ENCODE results near the gene COL21A1.

COL21A1 gene

DNA sequence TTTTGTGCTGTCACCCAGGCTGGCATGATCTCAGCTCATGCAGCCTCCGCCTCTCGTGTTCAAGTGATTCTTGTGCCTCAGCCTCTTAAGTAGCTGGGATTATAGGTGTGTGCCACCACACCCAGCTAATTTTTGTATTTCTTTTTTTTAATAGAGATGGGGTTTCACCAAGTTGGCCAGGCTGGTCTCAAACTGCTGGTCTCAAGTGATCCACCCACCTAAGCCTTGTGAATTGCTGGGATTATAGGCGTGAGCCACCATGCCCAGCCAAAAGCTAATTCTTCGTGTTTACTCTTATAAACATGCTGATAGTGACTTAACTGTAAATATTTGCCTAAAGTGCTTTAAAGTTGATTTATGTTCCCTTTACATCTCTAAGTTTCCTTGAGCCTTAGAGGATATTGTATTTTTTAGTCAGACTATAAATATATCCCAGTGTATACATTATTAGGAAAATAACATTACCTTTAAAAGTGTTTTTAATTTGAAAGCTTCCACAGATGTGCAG, 91.7 kb downstream of the COL21A1 start:
- no peak for DNase-seq (ENCODE audit: low spot score)
- H3K14ac ChIP-seq (ENCODE audit: low read length), result no peak overlapping the region
- no peak overlapping the region for H3K9ac ChIP-seq (ENCODE audit: low read depth, low read length, poor library complexity)
- no peak overlapping the region for H4K91ac ChIP-seq (ENCODE audit: low read depth, low read length, poor library complexity)
- no peak overlapping the region for H4K8ac ChIP-seq (ENCODE audit: low read depth, low read length)
- no peak overlapping the region for H3K4me2 ChIP-seq (ENCODE audit: insufficient read depth, low read length, poor library complexity, severe bottlenecking)
- H2BK120ac ChIP-seq (ENCODE audit: low read depth, low read length), result no peak overlapping the region
- no peak overlapping the region for H2BK5ac ChIP-seq (ENCODE audit: low read length)
- no peak overlapping the region for H3K23ac ChIP-seq (ENCODE audit: low read depth, low read length, poor library complexity)
- no peak overlapping the region for H2BK12ac ChIP-seq (ENCODE audit: low read length)
- H2AFZ ChIP-seq (ENCODE audit: low read length), result no peak overlapping the region
- H2AK5ac ChIP-seq (ENCODE audit: low read depth, low read length), result no peak overlapping the region
- H3K27me3 ChIP-seq (ENCODE audit: control insufficient read depth in 3 of 3, insufficient read depth in 3 of 3, low read depth in 1 of 3, low read length in 3 of 3), result no peaks in the 10 kb centered on the region
- H3K79me1 ChIP-seq (ENCODE audit: low read depth, low read length), result no peaks in the 10 kb centered on the region
- no peak overlapping the region for H3K4ac ChIP-seq (ENCODE audit: low read length)
- H3K36me3 ChIP-seq (replicated peaks in 1 of 2; ENCODE audit: control insufficient read depth in 2 of 2, insufficient read depth in 2 of 2, low read length in 2 of 2), result no peaks in the 10 kb centered on the region
- H3K27ac ChIP-seq (replicated peaks; ENCODE audit: low read length), result no peak overlapping the region
- WGBS, 2 donors (ENCODE audit: extremely low coverage in 2 of 2, insufficient read length in 2 of 2, insufficient replicate concordance in 1 of 2), result no CpG with 5 or more reads among the region's 4 CpGs
- no peak overlapping the region for H2BK15ac ChIP-seq (ENCODE audit: low read length)
- no peaks in the 10 kb centered on the region for H3K9me3 ChIP-seq (replicated peaks in 1 of 2; ENCODE audit: control insufficient read depth in 2 of 2, insufficient read depth in 1 of 2, low read depth in 1 of 2, low read length in 2 of 2)
- no peak overlapping the region for H3K4me3 ChIP-seq (ENCODE audit: low read length in 2 of 2)
- H3K18ac ChIP-seq (ENCODE audit: low read length), result no peak overlapping the region
- H3K4me1 ChIP-seq (ENCODE audit: control insufficient read depth in 2 of 2, insufficient read depth in 1 of 2, low read depth in 1 of 2, low read length in 2 of 2), result no peaks in the 10 kb centered on the region

DNA sequence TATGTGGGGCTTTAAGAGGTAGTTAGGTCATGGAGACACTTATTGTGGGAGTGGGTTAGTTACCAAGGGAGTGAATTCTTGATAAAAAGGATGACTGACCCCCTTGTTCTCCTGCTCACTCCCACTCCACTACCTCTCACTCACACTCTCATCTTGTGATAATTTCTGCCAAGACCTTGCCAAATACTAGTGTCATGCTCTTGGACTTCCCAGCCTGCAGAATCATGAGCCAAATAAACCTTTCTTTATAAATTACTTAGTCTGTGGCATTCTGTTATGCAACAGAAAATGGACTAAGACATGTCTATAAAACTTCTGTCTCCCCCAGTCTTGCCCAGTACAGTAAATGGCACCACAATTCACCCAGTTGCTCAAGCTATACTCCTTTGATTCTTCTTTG, 93.3 kb downstream of the COL21A1 start:
- Histone ChIP-seq H2AFZ (ENCODE audit: low read length) (no peak overlapping the region), H2AK5ac (ENCODE audit: low read depth, low read length) (no peak overlapping the region), H3K27ac (replicated peaks; ENCODE audit: low read length) (no peak overlapping the region)

DNA sequence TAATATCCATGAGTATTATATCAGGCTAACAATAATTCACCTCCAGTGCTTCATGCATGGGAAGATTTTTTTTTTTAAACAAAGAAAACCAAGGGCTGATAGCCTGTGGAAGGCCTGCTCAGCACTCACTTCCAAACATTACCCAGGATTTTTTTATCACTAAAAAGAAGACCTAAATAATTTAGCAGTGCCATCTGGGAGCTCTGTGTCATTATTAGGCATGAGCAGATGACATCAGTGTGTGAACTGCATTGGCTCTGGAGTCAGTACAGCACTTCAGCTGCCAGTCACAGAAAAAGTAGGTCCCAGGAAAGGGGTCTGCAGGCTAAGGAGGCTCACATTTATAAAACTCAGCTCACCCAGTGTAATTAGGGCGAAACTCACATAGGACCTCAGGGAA, 94.8 kb downstream of the COL21A1 start:
- H3K4me3 ChIP-seq (ENCODE audit: low read length in 2 of 2), result no peak overlapping the region
- H3K23ac ChIP-seq (ENCODE audit: low read depth, low read length, poor library complexity), result no peak overlapping the region
- no peak overlapping the region for H3K18ac ChIP-seq (ENCODE audit: low read length)
- no peak overlapping the region for H3K4me2 ChIP-seq (ENCODE audit: insufficient read depth, low read length, poor library complexity, severe bottlenecking)
- H3K9me3 ChIP-seq (replicated peaks in 1 of 2; ENCODE audit: control insufficient read depth in 2 of 2, insufficient read depth in 1 of 2, low read depth in 1 of 2, low read length in 2 of 2), result no peaks in the 10 kb centered on the region
- H4K8ac ChIP-seq (ENCODE audit: low read depth, low read length), result no peak overlapping the region
- no CpG with 5 or more reads among the region's 1 CpG for WGBS, 2 donors (ENCODE audit: extremely low coverage in 2 of 2, insufficient read length in 2 of 2, insufficient replicate concordance in 1 of 2)
- no peak for DNase-seq (ENCODE audit: low spot score)
- H3K27me3 ChIP-seq (ENCODE audit: control insufficient read depth in 3 of 3, insufficient read depth in 3 of 3, low read depth in 1 of 3, low read length in 3 of 3), result no peaks in the 10 kb centered on the region
- no peak overlapping the region for H3K27ac ChIP-seq (replicated peaks; ENCODE audit: low read length)
- no peak overlapping the region for H2BK12ac ChIP-seq (ENCODE audit: low read length)
- no peak overlapping the region for H3K14ac ChIP-seq (ENCODE audit: low read length)
- no peak overlapping the region for H2BK5ac ChIP-seq (ENCODE audit: low read length)
- H4K91ac ChIP-seq (ENCODE audit: low read depth, low read length, poor library complexity), result no peak overlapping the region
- no peak overlapping the region for H3K4ac ChIP-seq (ENCODE audit: low read length)
- H3K4me1 ChIP-seq (ENCODE audit: control insufficient read depth in 2 of 2, insufficient read depth in 1 of 2, low read depth in 1 of 2, low read length in 2 of 2), result no peaks in the 10 kb centered on the region
- no peak overlapping the region for H3K9ac ChIP-seq (ENCODE audit: low read depth, low read length, poor library complexity)
- no peak overlapping the region for H2BK120ac ChIP-seq (ENCODE audit: low read depth, low read length)
- no peaks in the 10 kb centered on the region for H3K79me1 ChIP-seq (ENCODE audit: low read depth, low read length)
- H2AK5ac ChIP-seq (ENCODE audit: low read depth, low read length), result no peak overlapping the region
- H2AFZ ChIP-seq (ENCODE audit: low read length), result no peak overlapping the region
- H3K36me3 ChIP-seq (replicated peaks in 1 of 2; ENCODE audit: control insufficient read depth in 2 of 2, insufficient read depth in 2 of 2, low read length in 2 of 2), result no peaks in the 10 kb centered on the region
- no peak overlapping the region for H2BK15ac ChIP-seq (ENCODE audit: low read length)

More for the DNA sequence above, 93.3 kb downstream of the COL21A1 start:
- Histone ChIP-seq H3K4me2 (ENCODE audit: insufficient read depth, low read length, poor library complexity, severe bottlenecking) (no peak overlapping the region), H3K27me3 (ENCODE audit: control insufficient read depth in 3 of 3, insufficient read depth in 3 of 3, low read depth in 1 of 3, low read length in 3 of 3) (no peaks in the 10 kb centered on the region), H3K36me3 (replicated peaks in 1 of 2; ENCODE audit: control insufficient read depth in 2 of 2, insufficient read depth in 2 of 2, low read length in 2 of 2) (no peaks in the 10 kb centered on the region), H2BK15ac (ENCODE audit: low read length) (no peak overlapping the region), H3K79me1 (ENCODE audit: low read depth, low read length) (no peaks in the 10 kb centered on the region), H4K8ac (ENCODE audit: low read depth, low read length) (no peak overlapping the region), H3K4me3 (ENCODE audit: low read length in 2 of 2) (no peak overlapping the region), H3K4ac (ENCODE audit: low read length) (no peak overlapping the region), H2BK12ac (ENCODE audit: low read length) (no peak overlapping the region), H3K4me1 (ENCODE audit: control insufficient read depth in 2 of 2, insufficient read depth in 1 of 2, low read depth in 1 of 2, low read length in 2 of 2) (no peaks in the 10 kb centered on the region), H3K9ac (ENCODE audit: low read depth, low read length, poor library complexity) (no peak overlapping the region), H2BK120ac (ENCODE audit: low read depth, low read length) (no peak overlapping the region), H3K14ac (ENCODE audit: low read length) (no peak overlapping the region), H2BK5ac (ENCODE audit: low read length) (no peak overlapping the region), H3K9me3 (replicated peaks in 1 of 2; ENCODE audit: control insufficient read depth in 2 of 2, insufficient read depth in 1 of 2, low read depth in 1 of 2, low read length in 2 of 2) (no peaks in the 10 kb centered on the region), H3K18ac (ENCODE audit: low read length) (no peak overlapping the region), H3K23ac (ENCODE audit: low read depth, low read length, poor library complexity) (no peak overlapping the region), H4K91ac (ENCODE audit: low read depth, low read length, poor library complexity) (no peak overlapping the region)
- DNase-seq (ENCODE audit: low spot score), result no peak

DNA sequence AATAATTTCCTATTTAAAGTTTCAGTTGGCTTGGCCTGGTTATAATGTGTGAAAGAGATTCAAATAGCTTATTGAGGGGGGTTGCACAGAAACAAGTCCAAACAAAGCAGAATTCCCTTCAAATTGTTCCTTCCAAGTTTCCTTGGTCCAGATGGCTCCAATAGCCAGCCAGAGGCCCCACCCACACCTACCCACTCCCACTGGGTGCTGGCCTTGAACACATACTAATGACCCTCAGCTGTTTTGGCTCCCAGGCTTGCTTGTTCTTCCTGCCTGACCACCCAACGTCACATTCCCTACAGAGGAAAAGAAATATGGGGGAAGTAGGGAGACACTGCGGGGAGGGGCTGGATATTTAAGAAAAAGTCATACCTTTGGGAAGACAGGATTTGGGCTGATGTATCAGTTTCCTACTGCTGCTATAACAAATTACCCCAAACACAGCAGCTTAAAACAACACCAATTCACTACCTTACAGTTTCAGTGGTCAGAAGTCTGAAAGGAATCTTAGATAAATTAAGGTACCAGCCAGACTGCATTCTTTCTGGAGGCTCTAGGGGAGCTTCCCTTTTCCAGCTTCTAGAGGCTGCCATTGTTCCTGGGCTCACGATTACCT, 95.7 kb downstream of the COL21A1 start:
- Histone ChIP-seq H2BK120ac (ENCODE audit: low read depth, low read length) (no peak overlapping the region), H3K36me3 (replicated peaks in 1 of 2; ENCODE audit: control insufficient read depth in 2 of 2, insufficient read depth in 2 of 2, low read length in 2 of 2) (no peaks in the 10 kb centered on the region), H3K9me3 (replicated peaks in 1 of 2; ENCODE audit: control insufficient read depth in 2 of 2, insufficient read depth in 1 of 2, low read depth in 1 of 2, low read length in 2 of 2) (no peaks in the 10 kb centered on the region), H2AK5ac (ENCODE audit: low read depth, low read length) (no peak overlapping the region), H3K23ac (ENCODE audit: low read depth, low read length, poor library complexity) (no peak overlapping the region), H2BK15ac (ENCODE audit: low read length) (no peak overlapping the region), H2BK12ac (ENCODE audit: low read length) (no peak overlapping the region), H2BK5ac (ENCODE audit: low read length) (no peak overlapping the region), H3K4me1 (ENCODE audit: control insufficient read depth in 2 of 2, insufficient read depth in 1 of 2, low read depth in 1 of 2, low read length in 2 of 2) (no peaks in the 10 kb centered on the region), H3K9ac (ENCODE audit: low read depth, low read length, poor library complexity) (no peak overlapping the region), H3K4me2 (ENCODE audit: insufficient read depth, low read length, poor library complexity, severe bottlenecking) (no peak overlapping the region), H3K27ac (replicated peaks; ENCODE audit: low read length) (no peak overlapping the region), H3K18ac (ENCODE audit: low read length) (no peak overlapping the region), H4K91ac (ENCODE audit: low read depth, low read length, poor library complexity) (no peak overlapping the region), H3K4me3 (ENCODE audit: low read length in 2 of 2) (no peak overlapping the region), H3K27me3 (ENCODE audit: control insufficient read depth in 3 of 3, insufficient read depth in 3 of 3, low read depth in 1 of 3, low read length in 3 of 3) (no peaks in the 10 kb centered on the region), H3K79me1 (ENCODE audit: low read depth, low read length) (no peaks in the 10 kb centered on the region), H2AFZ (ENCODE audit: low read length) (no peak overlapping the region), H3K14ac (ENCODE audit: low read length) (no peak overlapping the region), H3K4ac (ENCODE audit: low read length) (no peak overlapping the region), H4K8ac (ENCODE audit: low read depth, low read length) (no peak overlapping the region)
- WGBS, 2 donors (ENCODE audit: extremely low coverage in 2 of 2, insufficient read length in 2 of 2, insufficient replicate concordance in 1 of 2), result no CpG with 5 or more reads among the region's 3 CpGs
- DNase-seq (ENCODE audit: low spot score), result no peak
